Measurements from ENCODE around the gene PLCD3. TPM values are rescaled to one million over a fixed set of nuclear protein-coding genes. Genes with fewer than 3 reads are reported as not detected.

The PLCD3 gene
- total and polyA plus RNA-seq, 2 of the 13 experiments (the other 11 are each of a cell fraction or from before 2014, with no cell fraction given): 11.3 to 39.1 TPM

DNA sequence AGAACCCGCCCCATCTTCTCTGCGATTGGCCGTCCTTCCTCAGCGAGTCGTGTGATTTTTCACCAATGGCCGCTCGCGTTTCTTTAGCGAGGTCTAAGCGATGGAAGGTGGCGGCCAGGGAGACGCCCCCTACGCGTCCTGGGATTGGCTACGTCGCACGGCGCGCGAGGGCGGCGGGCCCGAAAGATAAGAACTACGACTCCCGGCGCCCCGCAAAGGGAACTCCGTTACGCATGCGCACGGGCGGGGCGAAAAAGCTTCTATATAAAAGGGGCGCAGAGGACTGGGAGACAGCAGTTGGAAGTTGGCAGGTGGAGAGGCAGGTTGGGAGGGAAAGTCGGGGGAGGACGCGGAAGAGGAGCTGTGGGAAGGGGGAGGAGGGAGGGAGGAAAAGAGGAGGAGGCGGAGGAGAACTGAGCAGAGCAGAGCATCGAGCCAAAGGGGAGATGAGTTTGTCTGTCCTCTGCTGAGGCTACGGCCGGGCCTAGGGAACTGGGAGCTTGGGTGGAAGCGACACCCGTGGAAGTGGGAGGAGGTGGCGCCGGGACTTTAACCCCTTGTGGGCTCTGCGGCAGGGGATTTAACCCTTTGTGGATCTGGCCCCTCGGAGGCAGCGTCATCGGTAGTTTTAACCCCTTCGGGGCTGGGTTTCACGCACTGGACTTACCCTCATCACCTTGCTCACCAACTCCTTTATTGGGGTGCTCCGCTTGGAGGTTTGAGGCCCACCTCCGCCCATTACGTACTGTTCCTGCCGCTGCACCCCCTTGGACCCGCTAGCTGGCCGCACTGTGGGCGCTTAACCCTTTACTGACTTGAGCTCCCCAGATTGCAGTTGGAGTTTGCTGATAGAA is 16.1 kb upstream of the PLCD3 start, which contains the start of gene HEXIM1 (continued):
- TF ChIP-seq, protein P1, sequence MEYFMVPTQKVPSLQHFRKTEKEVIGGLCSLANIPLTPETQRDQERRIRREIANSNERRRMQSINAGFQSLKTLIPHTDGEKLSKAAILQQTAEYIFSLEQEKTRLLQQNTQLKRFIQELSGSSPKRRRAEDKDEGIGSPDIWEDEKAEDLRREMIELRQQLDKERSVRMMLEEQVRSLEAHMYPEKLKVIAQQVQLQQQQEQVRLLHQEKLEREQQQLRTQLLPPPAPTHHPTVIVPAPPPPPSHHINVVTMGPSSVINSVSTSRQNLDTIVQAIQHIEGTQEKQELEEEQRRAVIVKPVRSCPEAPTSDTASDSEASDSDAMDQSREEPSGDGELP (IDR thresholded peaks at IDR 0.05; ENCODE audit: borderline replicate concordance, low read depth): peak; percentile 45; the same call in 1 of the 2 replicates
- TF ChIP-seq, protein P2, sequence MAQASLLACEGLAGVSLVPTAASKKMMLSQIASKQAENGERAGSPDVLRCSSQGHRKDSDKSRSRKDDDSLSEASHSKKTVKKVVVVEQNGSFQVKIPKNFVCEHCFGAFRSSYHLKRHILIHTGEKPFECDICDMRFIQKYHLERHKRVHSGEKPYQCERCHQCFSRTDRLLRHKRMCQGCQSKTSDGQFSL (CRISPR knock-in tag; IDR thresholded peaks at IDR 0.05): peak; percentile 62
- TF ChIP-seq SCMH1 (CRISPR knock-in tag; IDR thresholded peaks at IDR 0.05; ENCODE audit: borderline replicate concordance): no peak
- TF ChIP-seq WIZ (CRISPR knock-in tag; IDR thresholded peaks at IDR 0.05): peak; percentile 74; the same call in 1 of the 2 replicates
- no peak for TF ChIP-seq ZNF761 (CRISPR knock-in tag; conservative IDR thresholded peaks at IDR 0.05)
- TF ChIP-seq, protein P3, sequence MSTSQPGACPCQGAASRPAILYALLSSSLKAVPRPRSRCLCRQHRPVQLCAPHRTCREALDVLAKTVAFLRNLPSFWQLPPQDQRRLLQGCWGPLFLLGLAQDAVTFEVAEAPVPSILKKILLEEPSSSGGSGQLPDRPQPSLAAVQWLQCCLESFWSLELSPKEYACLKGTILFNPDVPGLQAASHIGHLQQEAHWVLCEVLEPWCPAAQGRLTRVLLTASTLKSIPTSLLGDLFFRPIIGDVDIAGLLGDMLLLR (CRISPR knock-in tag; IDR thresholded peaks at IDR 0.05): 0 out of 2 replicates have a peak, but pooled peaks have one; percentile 81
- peak; percentile 81 for TF ChIP-seq ZMYM3 (CRISPR knock-in tag; IDR thresholded peaks at IDR 0.05)
- TF ChIP-seq, protein P4, sequence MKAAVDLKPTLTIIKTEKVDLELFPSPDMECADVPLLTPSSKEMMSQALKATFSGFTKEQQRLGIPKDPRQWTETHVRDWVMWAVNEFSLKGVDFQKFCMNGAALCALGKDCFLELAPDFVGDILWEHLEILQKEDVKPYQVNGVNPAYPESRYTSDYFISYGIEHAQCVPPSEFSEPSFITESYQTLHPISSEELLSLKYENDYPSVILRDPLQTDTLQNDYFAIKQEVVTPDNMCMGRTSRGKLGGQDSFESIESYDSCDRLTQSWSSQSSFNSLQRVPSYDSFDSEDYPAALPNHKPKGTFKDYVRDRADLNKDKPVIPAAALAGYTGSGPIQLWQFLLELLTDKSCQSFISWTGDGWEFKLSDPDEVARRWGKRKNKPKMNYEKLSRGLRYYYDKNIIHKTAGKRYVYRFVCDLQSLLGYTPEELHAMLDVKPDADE (CRISPR knock-in tag; IDR thresholded peaks at IDR 0.05): no peak
- TF ChIP-seq HNRNPUL1 (IDR thresholded peaks at IDR 0.05; ENCODE audit: low read depth, low read length): no peak
- TF ChIP-seq ZNF44 (CRISPR knock-in tag; IDR thresholded peaks at IDR 0.05): no peak; the same call in 1 of the 2 replicates
- no peak for TF ChIP-seq KLF12 (CRISPR knock-in tag; IDR thresholded peaks at IDR 0.05; ENCODE audit: borderline replicate concordance)
- TF ChIP-seq ZNF510 (CRISPR knock-in tag; IDR thresholded peaks at IDR 0.05; ENCODE audit: low read depth): peak; percentile 88; the same call in 1 of the 2 replicates
- no peak for TF ChIP-seq ZNF552 (CRISPR knock-in tag; IDR thresholded peaks at IDR 0.05; ENCODE audit: borderline replicate concordance)
- peak; percentile 88 for TF ChIP-seq LCORL (IDR thresholded peaks at IDR 0.05)
- TF ChIP-seq LCORL (CRISPR knock-in tag; IDR thresholded peaks at IDR 0.05): peak; percentile 74
- TF ChIP-seq HMGA1 (CRISPR knock-in tag; conservative IDR thresholded peaks at IDR 0.05): no peak
- TF ChIP-seq RFX5 (IDR thresholded peaks at IDR 0.05; ENCODE audit: low read depth, low read length): no peak; the same call in none of the 2 replicates
- TF ChIP-seq PAX8 (CRISPR knock-in tag; IDR thresholded peaks at IDR 0.05; ENCODE audit: borderline replicate concordance): peak; percentile 34; the same call in 1 of the 2 replicates
- TF ChIP-seq, protein P5, sequence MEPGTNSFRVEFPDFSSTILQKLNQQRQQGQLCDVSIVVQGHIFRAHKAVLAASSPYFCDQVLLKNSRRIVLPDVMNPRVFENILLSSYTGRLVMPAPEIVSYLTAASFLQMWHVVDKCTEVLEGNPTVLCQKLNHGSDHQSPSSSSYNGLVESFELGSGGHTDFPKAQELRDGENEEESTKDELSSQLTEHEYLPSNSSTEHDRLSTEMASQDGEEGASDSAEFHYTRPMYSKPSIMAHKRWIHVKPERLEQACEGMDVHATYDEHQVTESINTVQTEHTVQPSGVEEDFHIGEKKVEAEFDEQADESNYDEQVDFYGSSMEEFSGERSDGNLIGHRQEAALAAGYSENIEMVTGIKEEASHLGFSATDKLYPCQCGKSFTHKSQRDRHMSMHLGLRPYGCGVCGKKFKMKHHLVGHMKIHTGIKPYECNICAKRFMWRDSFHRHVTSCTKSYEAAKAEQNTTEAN (CRISPR knock-in tag; conservative IDR thresholded peaks at IDR 0.05): no peak; the same call in 1 of the 2 replicates
- peak; percentile 83; the same call in 1 of the 2 replicates for TF ChIP-seq ZNF766 (CRISPR knock-in tag; IDR thresholded peaks at IDR 0.05; ENCODE audit: borderline replicate concordance)
- peak; percentile 100 for TF ChIP-seq POLR2AphosphoS2 (IDR thresholded peaks at IDR 0.05; ENCODE audit: low read depth, low read length)
- peak; percentile 74; the same call in 1 of the 2 replicates for TF ChIP-seq DNMT1 (CRISPR knock-in tag; IDR thresholded peaks at IDR 0.05)
- no peak for TF ChIP-seq NFE2L1 (CRISPR knock-in tag; IDR thresholded peaks at IDR 0.05; ENCODE audit: borderline replicate concordance)
